Left colon (tissue), 2 donors: ENCODE results near the gene FOXJ2. TPM values are rescaled to one million over a fixed set of nuclear protein-coding genes. Genes with fewer than 3 reads are reported as not detected.
A peak's percentile ranks its signal among the peaks of the same experiment; 100 is the strongest.
"Not testable (repeated sequence)": the region's sequence is repeated elsewhere in the genome, so short reads cannot be mapped to it uniquely, and the experiment has no call there.

ENCODE experiments used
- ATAC-seq: fragments of 200-7000 bp; cut with Tn5 transposase; one replicate; pipeline ENCODE4 v1.9.1; 2020; ENCODE audit warnings: mild to moderate bottlenecking, moderate library complexity
- DNase-seq, 2 donors: peaks; one replicate each; pipeline ENCODE4 v3.0.0-alpha.2; 2020
- intact Hi-C, 2 donors: fragments of 100-400 bp; cut with DNase I in 1 of 2; cut with micrococcal nuclease in 1 of 2; formaldehyde crosslinking; loops; one replicate each; pipeline versions ENCODE4 v1.11.2 to v1.14.0; 2022; cut with DNase I, micrococcal nuclease
- total RNA-seq, 2 donors: library from RNA; stranded (reverse); fragmentation: NEBNext Ultra II Directional; extraction: Animal tissue kit (Norgen Biotek cat#: 25700); gene quantifications; one replicate each; pipeline ENCODE4 v1.2.1, GENCODE V29; 2021
- donor health status: DM: no; HTN: no; CAD: no.
- donor health status: DM: yes; HTN: yes; CAD: no.

Gene FOXJ2
- total RNA-seq, 2 donors from 2014 or later = 10.7 to 13.3 TPM

DNA sequence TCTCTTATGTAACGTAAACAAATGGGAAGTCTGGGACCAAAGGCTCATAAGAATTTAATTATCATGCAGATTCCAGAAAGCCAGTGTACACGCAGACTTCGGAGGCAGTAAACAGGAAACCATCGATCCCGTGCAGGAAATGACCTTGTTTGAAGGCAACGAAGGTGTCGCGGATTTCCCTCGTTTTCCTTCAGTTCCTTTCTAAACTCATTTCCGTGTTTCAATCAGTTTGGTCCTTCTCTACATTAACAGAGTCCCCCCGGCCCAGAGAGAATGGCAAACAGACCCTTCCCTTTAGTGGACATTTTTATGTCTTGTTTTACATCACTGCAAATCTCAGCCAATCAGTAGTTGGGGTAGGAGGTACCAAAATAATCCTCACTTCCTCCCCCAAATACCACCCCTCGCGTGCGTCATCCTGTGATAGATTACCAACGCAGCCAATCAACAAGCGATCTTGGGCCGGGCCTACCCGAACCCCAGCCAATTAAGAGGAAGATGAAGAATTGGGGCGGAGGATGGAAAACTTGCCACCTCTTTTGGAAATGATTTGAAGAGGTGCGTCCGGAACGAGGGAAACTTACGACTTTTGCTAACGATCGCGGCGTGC lies 6.1 kb upstream of the FOXJ2 start:
- intact Hi-C loops = no loop called here
- ATAC-seq (peak; percentile 96), DNase-seq (peak; percentile 95 to 98)

DNA sequence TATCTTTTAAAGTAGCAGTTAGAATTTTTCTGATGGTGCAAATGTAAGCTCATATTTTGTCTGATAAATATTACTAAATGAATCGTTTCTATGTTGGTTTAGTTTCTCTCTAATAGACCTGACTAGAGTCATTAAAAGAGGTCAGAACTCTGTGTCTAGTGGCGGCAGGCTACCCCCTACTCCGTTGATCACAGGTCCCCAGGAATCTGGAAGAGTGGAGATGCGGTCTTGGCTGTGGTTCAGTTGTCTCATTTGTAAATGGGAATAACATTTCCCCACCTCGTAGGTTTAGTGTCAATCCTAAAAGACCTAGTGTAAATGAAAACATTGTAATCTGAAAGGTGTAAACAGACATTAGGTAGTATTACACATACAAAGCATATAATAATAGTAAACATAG lies 4.7 kb upstream of the FOXJ2 start:
- DNase-seq (no peak), ATAC-seq (no peak)

GRCh38 chr12:8028267-8028666 lies 4.2 kb upstream of the FOXJ2 start:
- intact Hi-C loops = no loop called here
- ATAC-seq = no peak

More for the DNA sequence above, 4.7 kb upstream of the FOXJ2 start:
- intact Hi-C loops = no loop called here

GRCh38 chr12:8030189-8030588 lies 2.3 kb upstream of the FOXJ2 start:
- intact Hi-C loops = loop anchor here in 1 of 2 donors (10.0 kb wide), 1 partner anchor 215 kb away; no protein-coding TSS in a partner anchor
- ATAC-seq = no peak
- no peak for DNase-seq

More at GRCh38 chr12:8028267-8028666, 4.2 kb upstream of the FOXJ2 start:
- DNase-seq = no peak

GRCh38 chr12:8031017-8031416 lies 1.5 kb upstream of the FOXJ2 start:
- not testable (repeated sequence) for ATAC-seq, DNase-seq
- intact Hi-C loops = loop anchor here in 1 of 2 donors (10.0 kb wide), 1 partner anchor 214 kb away; no protein-coding TSS in a partner anchor

GRCh38 chr12:8031872-8032241 lies 659 bp upstream of the FOXJ2 start:
- ATAC-seq (no peak), DNase-seq (no peak)
- intact Hi-C loops = loop anchor here in 1 of 2 donors (10.0 kb wide), 1 partner anchor 213 kb away; no protein-coding TSS in a partner anchor

GRCh38 chr12:8033153-8034044 lies 883 bp downstream of the FOXJ2 start:
- DNase-seq = peak; percentile 64 to 68
- intact Hi-C loops = loop anchor here in 1 of 2 donors (10.0 kb wide), 1 partner anchor 211 kb away; no protein-coding TSS in a partner anchor
- ATAC-seq = peak; percentile 37

DNA sequence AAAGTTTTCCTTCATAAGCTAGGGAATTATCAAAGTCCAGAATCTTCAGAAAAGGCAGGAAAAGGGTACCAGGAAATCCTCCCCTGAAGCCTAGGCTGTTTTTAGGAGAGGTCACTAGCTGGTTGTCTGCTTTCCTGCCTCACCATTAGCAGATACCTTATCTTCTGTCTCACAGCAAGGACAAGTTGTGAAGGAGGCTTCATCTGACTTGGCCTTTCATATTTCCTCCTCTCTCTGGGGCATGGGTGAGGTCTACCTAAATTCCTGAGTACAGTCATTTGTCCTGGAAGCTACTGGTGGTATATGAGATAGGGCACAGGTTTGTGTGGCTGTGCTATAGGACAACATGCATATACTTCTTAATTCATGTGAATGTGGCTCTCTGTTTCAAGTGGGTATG lies 2.3 kb downstream of the FOXJ2 start:
- DNase-seq (no peak), ATAC-seq (no peak)
- intact Hi-C loops = loop anchor here in 1 of 2 donors (10.0 kb wide), 1 partner anchor 210 kb away; no protein-coding TSS in a partner anchor

DNA sequence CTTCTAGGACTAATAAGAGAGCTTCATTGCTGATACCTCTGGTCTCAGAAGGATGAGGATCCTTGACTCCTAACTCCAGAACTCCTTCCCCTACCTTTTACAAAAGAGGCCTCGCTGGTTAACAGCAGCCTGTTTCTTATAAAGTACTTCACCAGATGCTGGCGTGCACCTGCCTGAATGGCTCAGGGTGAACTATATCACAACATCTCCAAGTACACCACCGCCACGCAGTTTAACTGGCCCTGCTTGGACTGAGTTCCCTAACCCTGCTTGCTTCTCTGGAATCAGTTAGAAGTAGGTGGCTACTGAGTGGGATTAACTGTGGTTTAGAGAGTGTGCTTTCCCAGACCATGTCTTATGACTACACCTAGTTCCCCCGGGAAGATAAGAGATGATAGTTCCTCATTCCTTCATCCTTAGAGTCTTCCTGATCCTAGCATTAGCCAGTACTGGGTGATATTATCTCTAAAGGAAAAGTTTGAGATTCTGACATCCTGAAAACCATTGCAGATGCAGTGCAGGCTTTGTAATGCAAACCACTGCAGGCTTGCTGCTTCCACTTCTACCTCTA lies 3.0 kb downstream of the FOXJ2 start:
- ATAC-seq (no peak), DNase-seq (no peak)
- intact Hi-C loops = loop anchor here in 1 of 2 donors (10.0 kb wide), 1 partner anchor 209 kb away; no protein-coding TSS in a partner anchor

GRCh38 chr12:8036346-8036745 lies 3.8 kb downstream of the FOXJ2 start:
- intact Hi-C loops = loop anchor here in 1 of 2 donors (10.0 kb wide), 1 partner anchor 208 kb away; no protein-coding TSS in a partner anchor
- ATAC-seq = no peak
- no peak for DNase-seq

DNA sequence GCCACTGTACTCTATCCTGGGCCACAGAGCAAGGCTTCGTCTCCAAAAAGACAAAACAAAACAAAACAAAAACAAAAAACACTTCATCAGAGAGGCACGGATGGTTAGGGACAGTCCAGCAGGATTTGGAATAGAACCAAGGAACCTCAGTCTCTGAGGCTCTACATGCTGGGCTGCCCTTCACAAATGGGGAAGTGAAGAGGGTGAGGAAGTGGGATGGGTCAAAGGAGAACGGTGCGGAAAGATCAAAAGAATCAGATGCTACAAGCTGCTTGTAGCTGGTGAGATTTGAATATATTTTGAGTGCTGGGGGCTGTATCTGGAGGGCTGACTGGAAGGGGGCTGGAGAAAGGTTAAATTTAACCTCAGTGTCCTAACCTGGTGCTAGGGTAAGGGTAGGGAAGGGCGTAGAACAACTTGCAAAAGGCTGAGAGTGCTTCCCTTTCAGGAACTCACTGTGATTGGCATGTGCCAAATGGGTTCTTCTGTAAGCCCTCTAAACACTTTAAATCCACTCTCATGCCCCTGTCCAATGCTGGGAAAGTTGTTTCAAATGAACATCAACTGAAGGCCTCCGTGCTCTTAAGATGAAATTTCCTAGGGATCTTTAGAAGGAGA lies 4.6 kb downstream of the FOXJ2 start:
- DNase-seq = no peak
- no peak for ATAC-seq
- intact Hi-C loops = loop anchor here in 1 of 2 donors (10.0 kb wide), 1 partner anchor 208 kb away; no protein-coding TSS in a partner anchor

DNA sequence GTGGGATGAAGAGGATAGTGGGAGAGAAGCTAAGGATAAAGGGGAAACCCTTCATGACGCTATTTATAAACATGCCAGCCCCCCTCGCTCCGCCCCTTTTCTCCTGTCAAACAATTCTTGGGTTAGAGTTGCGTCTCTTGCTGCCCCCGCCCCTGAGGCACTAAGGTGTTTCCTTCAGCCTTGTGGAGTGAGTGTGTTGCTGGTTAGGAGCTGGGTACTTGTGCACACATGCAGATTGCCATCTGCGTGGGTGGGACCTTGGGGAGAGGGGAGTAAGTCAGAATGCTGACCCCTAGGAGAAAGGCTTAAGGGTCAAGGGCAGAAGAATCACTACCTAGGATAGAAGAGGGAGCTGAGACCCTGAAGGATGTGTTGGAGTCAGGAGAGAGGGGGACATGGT lies 5.4 kb downstream of the FOXJ2 start:
- ATAC-seq (no peak), DNase-seq (no peak)
- intact Hi-C loops = loop anchor here in 1 of 2 donors (10.0 kb wide), 1 partner anchor 207 kb away; no protein-coding TSS in a partner anchor

GRCh38 chr12:8038659-8039114 lies 6.2 kb downstream of the FOXJ2 start:
- ATAC-seq = peak; percentile 93
- intact Hi-C loops = loop anchor here in 1 of 2 donors (10.0 kb wide), 1 partner anchor 206 kb away; no protein-coding TSS in a partner anchor
- DNase-seq = peak; percentile 48 to 60

- no peak for DNase-seq
- intact Hi-C loops = no loop called here
- no peak for ATAC-seq
These were observed 8.3 kb downstream of the FOXJ2 start for GRCh38 chr12:8040791-8041190.

- intact Hi-C loops = no loop called here
- DNase-seq = peak; percentile 43 to 88
- peak; percentile 68 for ATAC-seq
These were observed 13.7 kb downstream of the FOXJ2 start for GRCh38 chr12:8045952-8046944.

- intact Hi-C loops = no loop called here
- DNase-seq = no peak
- no peak for ATAC-seq
These were observed 15.3 kb downstream of the FOXJ2 start for GRCh38 chr12:8047842-8048241.

DNA sequence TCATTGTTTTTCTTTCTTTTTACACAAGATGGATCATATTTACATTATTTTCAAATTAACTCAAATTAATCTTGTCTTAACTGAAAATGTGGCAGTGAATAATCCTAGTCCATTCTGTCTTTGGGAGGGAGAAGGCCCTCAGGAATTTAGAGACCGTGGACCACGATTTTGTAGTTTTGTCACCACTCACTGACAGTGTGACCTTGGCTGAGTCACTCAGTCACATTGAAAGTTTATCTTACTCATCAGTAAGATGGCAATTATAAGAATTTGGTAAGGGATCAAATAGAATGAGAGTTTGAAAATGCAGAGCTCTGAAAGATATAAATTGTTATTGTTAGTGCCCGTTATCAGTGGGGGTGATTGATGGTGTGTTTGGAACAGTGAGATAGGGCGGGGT lies 16.4 kb downstream of the FOXJ2 start:
- ATAC-seq = no peak
- intact Hi-C loops = no loop called here
- DNase-seq = no peak
